ENCODE measurements around the gene IGFBP2.

IGFBP2 gene

DNA sequence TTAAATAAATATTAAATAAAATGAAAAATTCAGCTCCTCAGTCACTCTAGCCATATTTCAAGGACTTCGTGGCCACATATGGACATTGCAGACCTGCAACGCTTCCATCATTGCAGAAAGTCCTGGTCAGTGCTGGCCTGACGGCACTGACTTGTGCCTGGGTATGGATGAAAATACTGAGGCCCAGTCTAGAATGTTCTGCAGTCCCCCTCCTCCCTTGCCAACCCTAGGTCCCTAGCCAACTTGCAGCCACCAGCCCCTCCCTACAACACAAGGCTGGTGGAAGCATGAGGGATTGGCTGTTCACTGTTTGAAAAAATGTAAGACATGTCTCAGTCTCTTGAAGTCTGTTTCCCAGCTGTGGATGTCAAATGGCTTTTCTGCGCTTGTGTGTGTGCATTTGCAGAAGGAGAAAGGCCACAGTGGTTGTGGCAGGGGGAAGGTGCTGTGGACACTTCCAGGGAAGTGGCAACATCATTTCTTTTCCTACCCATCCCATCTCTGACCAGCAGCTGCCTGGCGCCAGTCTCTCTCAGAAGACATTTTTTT lies 52.2 kb downstream of the IGFBP2 start:
- TF ChIP-seq, protein P1, sequence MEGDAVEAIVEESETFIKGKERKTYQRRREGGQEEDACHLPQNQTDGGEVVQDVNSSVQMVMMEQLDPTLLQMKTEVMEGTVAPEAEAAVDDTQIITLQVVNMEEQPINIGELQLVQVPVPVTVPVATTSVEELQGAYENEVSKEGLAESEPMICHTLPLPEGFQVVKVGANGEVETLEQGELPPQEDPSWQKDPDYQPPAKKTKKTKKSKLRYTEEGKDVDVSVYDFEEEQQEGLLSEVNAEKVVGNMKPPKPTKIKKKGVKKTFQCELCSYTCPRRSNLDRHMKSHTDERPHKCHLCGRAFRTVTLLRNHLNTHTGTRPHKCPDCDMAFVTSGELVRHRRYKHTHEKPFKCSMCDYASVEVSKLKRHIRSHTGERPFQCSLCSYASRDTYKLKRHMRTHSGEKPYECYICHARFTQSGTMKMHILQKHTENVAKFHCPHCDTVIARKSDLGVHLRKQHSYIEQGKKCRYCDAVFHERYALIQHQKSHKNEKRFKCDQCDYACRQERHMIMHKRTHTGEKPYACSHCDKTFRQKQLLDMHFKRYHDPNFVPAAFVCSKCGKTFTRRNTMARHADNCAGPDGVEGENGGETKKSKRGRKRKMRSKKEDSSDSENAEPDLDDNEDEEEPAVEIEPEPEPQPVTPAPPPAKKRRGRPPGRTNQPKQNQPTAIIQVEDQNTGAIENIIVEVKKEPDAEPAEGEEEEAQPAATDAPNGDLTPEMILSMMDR (IDR thresholded peaks at IDR 0.05; ENCODE audit: low read depth, low read length), result no peak
- Histone ChIP-seq H3K4me3 (ENCODE audit: low read depth, low read length) (no peak overlapping the region), H3K27me3 (ENCODE audit: insufficient read depth, low read depth, severe bottlenecking) (no peaks in the 10 kb centered on the region), H3K27ac (no peak overlapping the region), H3K9me3 (ENCODE audit: severe bottlenecking) (no peaks in the 10 kb centered on the region), H3K36me3 (no peaks in the 10 kb centered on the region; the same call in 1 of the 2 replicates)
- no peak for DNase-seq

DNA sequence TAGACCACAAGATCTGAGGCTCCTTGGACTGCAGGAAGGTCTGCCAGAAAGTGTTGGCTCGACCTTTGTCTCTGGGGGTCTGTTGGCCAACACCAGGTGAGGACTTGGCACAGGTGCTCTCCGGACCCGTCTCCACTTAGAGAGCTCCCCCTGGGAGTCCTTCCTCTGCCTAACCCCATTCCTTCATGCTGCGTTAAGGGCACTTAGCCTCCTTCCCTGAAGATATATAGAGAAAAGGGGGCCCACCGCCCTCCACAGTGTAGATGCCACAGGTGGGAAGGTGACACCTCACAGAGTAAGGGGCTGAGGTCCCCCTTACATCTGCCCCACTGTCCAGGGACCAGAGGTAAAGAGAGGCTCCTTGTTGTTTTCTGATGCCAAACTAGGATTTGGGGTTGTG lies 53.9 kb downstream of the IGFBP2 start:
- Histone ChIP-seq H3K4me3 (ENCODE audit: low read depth, low read length) (no peak overlapping the region), H3K27ac (no peak overlapping the region), H3K36me3 (no peaks in the 10 kb centered on the region; the same call in 1 of the 2 replicates), H3K27me3 (ENCODE audit: insufficient read depth, low read depth, severe bottlenecking) (no peaks in the 10 kb centered on the region), H3K9me3 (ENCODE audit: severe bottlenecking) (no peaks in the 10 kb centered on the region)
- DNase-seq, result no peak
- TF ChIP-seq, protein P1 (IDR thresholded peaks at IDR 0.05; ENCODE audit: low read depth, low read length), result no peak

- no peak overlapping the region for H3K4me3 ChIP-seq (ENCODE audit: low read depth, low read length)
- H3K9me3 ChIP-seq (ENCODE audit: severe bottlenecking), result no peaks in the 10 kb centered on the region
- H3K27me3 ChIP-seq (ENCODE audit: insufficient read depth, low read depth, severe bottlenecking), result no peaks in the 10 kb centered on the region
- TF ChIP-seq, protein P1 (IDR thresholded peaks at IDR 0.05; ENCODE audit: low read depth, low read length), result peak; percentile 69
- no peaks in the 10 kb centered on the region for H3K36me3 ChIP-seq
- peak; percentile 50 for DNase-seq
- H3K27ac ChIP-seq, result no peak overlapping the region
These were observed 54.4 kb downstream of the IGFBP2 start for GRCh38 chr2:216687646-216688045.

DNA sequence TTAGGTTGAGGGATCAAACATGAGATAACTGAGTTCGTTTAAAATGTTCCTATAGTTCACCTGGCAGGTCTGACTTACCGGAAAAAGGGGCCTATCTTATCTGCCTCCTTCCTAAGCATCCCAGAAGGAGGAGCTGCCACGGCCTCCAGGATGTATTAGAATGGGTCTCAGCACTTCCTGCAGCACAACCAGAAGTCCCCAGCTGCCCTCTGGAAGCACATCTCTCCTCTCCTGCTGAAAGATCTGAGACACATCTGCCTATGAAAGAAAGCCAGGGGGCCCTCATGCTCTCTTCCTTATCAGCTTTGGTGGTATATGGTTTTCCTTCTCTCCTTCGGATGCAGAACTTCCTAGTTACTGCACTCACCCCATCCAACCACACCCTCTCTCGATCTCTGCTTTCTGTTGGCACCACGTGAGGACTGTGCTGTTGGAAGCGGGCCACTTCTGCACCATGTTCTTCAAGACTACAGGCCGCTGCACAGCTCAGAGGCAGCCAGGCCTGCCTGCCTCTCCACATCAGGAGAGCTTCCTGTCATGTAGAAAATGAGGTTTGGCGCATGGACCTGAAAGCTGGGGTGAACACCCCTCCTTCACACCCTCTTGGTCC lies 55.6 kb downstream of the IGFBP2 start:
- no peaks in the 10 kb centered on the region for H3K9me3 ChIP-seq (ENCODE audit: severe bottlenecking)
- no peaks in the 10 kb centered on the region for H3K27me3 ChIP-seq (ENCODE audit: insufficient read depth, low read depth, severe bottlenecking)
- TF ChIP-seq, protein P1 (IDR thresholded peaks at IDR 0.05; ENCODE audit: low read depth, low read length), result no peak
- no peak overlapping the region for H3K4me3 ChIP-seq (ENCODE audit: low read depth, low read length)
- H3K27ac ChIP-seq, result no peak overlapping the region
- DNase-seq, result no peak
- H3K36me3 ChIP-seq, result no peaks in the 10 kb centered on the region

- no peaks in the 10 kb centered on the region for H3K27me3 ChIP-seq (ENCODE audit: insufficient read depth, low read depth, severe bottlenecking)
- H3K9me3 ChIP-seq (ENCODE audit: severe bottlenecking), result no peaks in the 10 kb centered on the region
- H3K4me3 ChIP-seq (ENCODE audit: low read depth, low read length), result no peak overlapping the region
- H3K27ac ChIP-seq, result no peak overlapping the region
- DNase-seq, result no peak
- no peaks in the 10 kb centered on the region for H3K36me3 ChIP-seq
- TF ChIP-seq, protein P1 (IDR thresholded peaks at IDR 0.05; ENCODE audit: low read depth, low read length), result no peak
These were observed 56.2 kb downstream of the IGFBP2 start for GRCh38 chr2:216689397-216689796.

GRCh38 chr2:216690456-216690852 lies 57.2 kb downstream of the IGFBP2 start:
- H3K9me3 ChIP-seq (ENCODE audit: severe bottlenecking), result no peaks in the 10 kb centered on the region
- no peak overlapping the region for H3K4me3 ChIP-seq (ENCODE audit: low read depth, low read length)
- H3K36me3 ChIP-seq, result no peaks in the 10 kb centered on the region
- DNase-seq, result no peak
- H3K27me3 ChIP-seq (ENCODE audit: insufficient read depth, low read depth, severe bottlenecking), result no peaks in the 10 kb centered on the region
- TF ChIP-seq, protein P1 (IDR thresholded peaks at IDR 0.05; ENCODE audit: low read depth, low read length), result no peak
- H3K27ac ChIP-seq, result no peak overlapping the region

Data from WERI-Rb-1 (cell line).